Gastrocnemius medialis (tissue), 4 donors: ENCODE results near the gene SLC4A1AP. TPM values are rescaled to one million over a fixed set of nuclear protein-coding genes. Genes with fewer than 3 reads are reported as not detected.

Experiments used
- ATAC-seq, 2 donors: fragments of 150-250 bp; one replicate each; pipeline ENCODE4 v1.9.1; 2016
- DNase-seq, 2 donors: peaks; one replicate each; pipeline ENCODE4 v3.0.0-alpha.2; 2019
- H3K27ac ChIP-seq, 4 donors: fragments of 200-600 bp; sonication (generic); 1 replicate in 1 of 4; 2 replicates in 3 of 4; pipeline ENCODE4 v1.5.1; 2016 to 2018; ENCODE audit warnings: mild to moderate bottlenecking in 2 of 4, moderate library complexity in 1 of 4
- H3K27me3 ChIP-seq, 3 donors: fragments of 200-600 bp; sonication (generic) in 2 of 3; 1 replicate in 1 of 3; 2 replicates in 2 of 3; pipeline versions ENCODE4 v1.5.1 to v1.6.0; 2016 to 2019; ENCODE audit warnings: mild to moderate bottlenecking in 1 of 3, moderate library complexity in 1 of 3
- H3K36me3 ChIP-seq, 2 donors: fragments of 200-600 bp; sonication (generic) in 1 of 2; one replicate each; pipeline ENCODE4 v1.5.1; 2017 to 2018
- H3K4me1 ChIP-seq, 2 donors: fragments of 200-600 bp; sonication (generic) in 1 of 2; one replicate each; pipeline ENCODE4 v1.5.1; 2016 to 2017; ENCODE audit warnings: mild to moderate bottlenecking in 2 of 2
- H3K4me3 ChIP-seq, 4 donors: fragments of 200-600 bp; sonication (generic) in 3 of 4; 1 replicate in 1 of 4; 2 replicates in 3 of 4; pipeline ENCODE4 v1.5.1; 2016 to 2019; ENCODE audit warnings: mild to moderate bottlenecking in 2 of 4
- H3K9me3 ChIP-seq, 3 donors: fragments of 200-600 bp; sonication (generic) in 2 of 3; 1 replicate in 1 of 3; 2 replicates in 2 of 3; pipeline ENCODE4 v1.5.1; 2016 to 2019
- POLR2A ChIP-seq, 2 donors: fragments of 450-650 bp; IDR thresholded peaks; one replicate each; pipeline ENCODE4 v1.6.1; 2017; ENCODE audit warnings: antibody characterized with exemption in 2 of 2, mild to moderate bottlenecking in 2 of 2, moderate library complexity in 2 of 2
- in situ Hi-C, 4 donors: fragments of 200-750 bp; cut with MboI; loops; one replicate each; pipeline versions ENCODE4 v1.15.0 to v1.8.0; 2017; ENCODE audit warnings: low sequenced_read_pairs in 4 of 4
- intact Hi-C: fragments of 100-400 bp; cut with DNase I; formaldehyde crosslinking; loops from one replicate; pipeline ENCODE4 v1.15.1; 2023; ENCODE audit warnings: low total_unique reads
- total RNA-seq, 4 donors: library from RNA; depleted of rRNA; stranded (reverse); fragments of >200 nt; gene quantifications; one replicate each; pipeline versions ENCODE4 v1.1.0 to v1.2.3, GENCODE V29; 2016
- TF ChIP-seq, protein P1 (sequence below), 5 experiments: fragments of 450-650 bp in 3 of 5; fragments of 200-600 bp in 2 of 5; sonication (generic) in 2 of 5; IDR thresholded peaks in 4 of 5; conservative IDR thresholded peaks in 1 of 5; 1 replicate in 4 of 5; 2 replicates in 1 of 5; pipeline ENCODE4 v1.5.1; 2016 to 2019; ENCODE audit warnings: antibody characterized with exemption in 5 of 5, mild to moderate bottlenecking in 3 of 5, moderate library complexity in 3 of 5

SLC4A1AP gene
- total RNA-seq, 4 donors from 2014 or later = 32.1 to 44.2 (median 34.6) TPM

GRCh38 chr2:27638037-27638637 is 25.6 kb upstream of the SLC4A1AP start:
- H3K27me3 ChIP-seq = no peaks in the 10 kb centered on the region
- no peaks in the 10 kb centered on the region for H3K4me1 ChIP-seq
- TF ChIP-seq, protein P1, sequence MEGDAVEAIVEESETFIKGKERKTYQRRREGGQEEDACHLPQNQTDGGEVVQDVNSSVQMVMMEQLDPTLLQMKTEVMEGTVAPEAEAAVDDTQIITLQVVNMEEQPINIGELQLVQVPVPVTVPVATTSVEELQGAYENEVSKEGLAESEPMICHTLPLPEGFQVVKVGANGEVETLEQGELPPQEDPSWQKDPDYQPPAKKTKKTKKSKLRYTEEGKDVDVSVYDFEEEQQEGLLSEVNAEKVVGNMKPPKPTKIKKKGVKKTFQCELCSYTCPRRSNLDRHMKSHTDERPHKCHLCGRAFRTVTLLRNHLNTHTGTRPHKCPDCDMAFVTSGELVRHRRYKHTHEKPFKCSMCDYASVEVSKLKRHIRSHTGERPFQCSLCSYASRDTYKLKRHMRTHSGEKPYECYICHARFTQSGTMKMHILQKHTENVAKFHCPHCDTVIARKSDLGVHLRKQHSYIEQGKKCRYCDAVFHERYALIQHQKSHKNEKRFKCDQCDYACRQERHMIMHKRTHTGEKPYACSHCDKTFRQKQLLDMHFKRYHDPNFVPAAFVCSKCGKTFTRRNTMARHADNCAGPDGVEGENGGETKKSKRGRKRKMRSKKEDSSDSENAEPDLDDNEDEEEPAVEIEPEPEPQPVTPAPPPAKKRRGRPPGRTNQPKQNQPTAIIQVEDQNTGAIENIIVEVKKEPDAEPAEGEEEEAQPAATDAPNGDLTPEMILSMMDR (IDR thresholded peaks at IDR 0.05 in 4 of 5, conservative IDR thresholded peaks at IDR 0.05 in 1 of 5) = no peak
- no peak for TF ChIP-seq POLR2A (IDR thresholded peaks at IDR 0.05)
- ATAC-seq = no peak
- in situ Hi-C loops (loop anchor here in 1 of 4 donors (25.0 kb wide), 1 partner anchor 176 kb away; no protein-coding TSS in a partner anchor), intact Hi-C loops (no loop called here)
- no peak overlapping the region for H3K4me3 ChIP-seq
- H3K27ac ChIP-seq = no peak overlapping the region
- H3K36me3 ChIP-seq = peaks cover 2 to 96% of the 10 kb centered on the region in 2 donors
- DNase-seq = no peak
- no peaks in the 10 kb centered on the region for H3K9me3 ChIP-seq

GRCh38 chr2:27638709-27639108 is 25.0 kb upstream of the SLC4A1AP start:
- no peak overlapping the region for H3K27ac ChIP-seq
- ATAC-seq = no peak
- no peak for TF ChIP-seq POLR2A (IDR thresholded peaks at IDR 0.05)
- TF ChIP-seq, protein P1 (IDR thresholded peaks at IDR 0.05 in 4 of 5, conservative IDR thresholded peaks at IDR 0.05 in 1 of 5) = no peak
- H3K9me3 ChIP-seq = no peaks in the 10 kb centered on the region
- in situ Hi-C loops = loop anchor here in 1 of 4 donors (25.0 kb wide), 1 partner anchor 176 kb away; no protein-coding TSS in a partner anchor
- H3K36me3 ChIP-seq = peaks cover 2 to 95% of the 10 kb centered on the region in 2 donors
- intact Hi-C loops = no loop called here
- H3K27me3 ChIP-seq = no peaks in the 10 kb centered on the region
- H3K4me1 ChIP-seq = no peaks in the 10 kb centered on the region
- DNase-seq = no peak
- no peak overlapping the region for H3K4me3 ChIP-seq

- H3K27ac ChIP-seq = no peak overlapping the region
- H3K36me3 ChIP-seq = peaks cover under 1 to 93% of the 10 kb centered on the region in 2 donors
- H3K9me3 ChIP-seq = no peaks in the 10 kb centered on the region
- no peak for TF ChIP-seq POLR2A (IDR thresholded peaks at IDR 0.05)
- TF ChIP-seq, protein P1 (IDR thresholded peaks at IDR 0.05 in 4 of 5, conservative IDR thresholded peaks at IDR 0.05 in 1 of 5) = no peak
- no peak for ATAC-seq
- H3K4me3 ChIP-seq = no peak overlapping the region
- H3K27me3 ChIP-seq = no peaks in the 10 kb centered on the region
- intact Hi-C loops = no loop called here
- DNase-seq = no peak
- in situ Hi-C loops = loop anchor here in 1 of 4 donors (25.0 kb wide), 1 partner anchor 178 kb away; no protein-coding TSS in a partner anchor
- H3K4me1 ChIP-seq = no peaks in the 10 kb centered on the region
These were observed 22.9 kb upstream of the SLC4A1AP start for GRCh38 chr2:27640722-27641245.

- in situ Hi-C loops (loop anchor here in 1 of 4 donors (25.0 kb wide), 1 partner anchor 183 kb away; no protein-coding TSS in a partner anchor), intact Hi-C loops (no loop called here)
- no peak for TF ChIP-seq POLR2A (IDR thresholded peaks at IDR 0.05)
- Histone ChIP-seq H3K4me1 (no peaks in the 10 kb centered on the region), H3K27me3 (no peaks in the 10 kb centered on the region), H3K27ac (no peak overlapping the region), H3K9me3 (no peaks in the 10 kb centered on the region), H3K4me3 (no peak overlapping the region), H3K36me3 (peaks cover 4 to 91% of the 10 kb centered on the region in 2 donors)
- ATAC-seq (no peak), DNase-seq (no peak)
These were observed 18.5 kb upstream of the SLC4A1AP start for GRCh38 chr2:27645197-27645596.

DNA sequence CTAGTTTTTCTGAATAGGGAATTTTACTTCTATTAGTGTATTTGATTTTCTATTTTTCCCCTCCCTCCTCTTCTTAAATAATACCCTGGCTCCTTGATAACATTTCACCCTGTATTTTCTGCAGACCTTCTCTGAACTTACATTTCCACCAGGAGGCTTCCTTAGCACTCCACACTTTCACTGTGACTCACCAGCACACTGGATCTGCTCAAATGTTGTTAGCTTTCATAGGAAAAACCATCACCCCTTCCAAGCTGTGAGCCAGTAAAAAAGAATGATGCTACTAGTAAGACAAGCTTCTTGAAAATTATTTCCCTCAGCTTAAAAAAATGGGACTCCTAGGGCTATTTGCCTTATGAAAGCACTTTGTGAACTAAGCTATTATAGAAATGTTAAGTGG is 16.4 kb upstream of the SLC4A1AP start:
- Histone ChIP-seq H3K27ac (no peak overlapping the region), H3K9me3 (no peaks in the 10 kb centered on the region), H3K4me1 (no peaks in the 10 kb centered on the region), H3K4me3 (no peak overlapping the region), H3K36me3 (peaks cover 4 to 91% of the 10 kb centered on the region in 2 donors), H3K27me3 (no peaks in the 10 kb centered on the region)
- DNase-seq (no peak), ATAC-seq (no peak)
- TF ChIP-seq POLR2A (IDR thresholded peaks at IDR 0.05) = no peak
- TF ChIP-seq, protein P1 (IDR thresholded peaks at IDR 0.05 in 4 of 5, conservative IDR thresholded peaks at IDR 0.05 in 1 of 5) = no peak
- intact Hi-C loops (no loop called here), in situ Hi-C loops (loop anchor here in 1 of 4 donors (25.0 kb wide), 1 partner anchor 185 kb away; no protein-coding TSS in a partner anchor)
